Left lobe of liver (tissue), 2 donors: ENCODE results near the gene BCL6. TPM values are rescaled to one million over a fixed set of nuclear protein-coding genes. Genes with fewer than 3 reads are reported as not detected.

Source experiments
- ATAC-seq: fragments of 200-7000 bp; cut with Tn5 transposase; one replicate; pipeline ENCODE4 v1.9.1; 2020; ENCODE audit warnings: mild to moderate bottlenecking, moderate library complexity
- DNase-seq: peaks from one replicate; pipeline ENCODE4 v3.0.0-alpha.2; 2020; ENCODE audit warnings: low spot score
- total RNA-seq: library from RNA; stranded (reverse); gene quantifications from one replicate; pipeline ENCODE4 v1.2.1, GENCODE V29; 2021
- donor health status: DM: no; HTN: no; CAD: no; lungs with moderate emphysema.
- donor health status: DM: no; HTN: yes; CAD: no.

Gene BCL6
- total RNA-seq, 1 donor from 2014 or later = 30.8 TPM

DNA sequence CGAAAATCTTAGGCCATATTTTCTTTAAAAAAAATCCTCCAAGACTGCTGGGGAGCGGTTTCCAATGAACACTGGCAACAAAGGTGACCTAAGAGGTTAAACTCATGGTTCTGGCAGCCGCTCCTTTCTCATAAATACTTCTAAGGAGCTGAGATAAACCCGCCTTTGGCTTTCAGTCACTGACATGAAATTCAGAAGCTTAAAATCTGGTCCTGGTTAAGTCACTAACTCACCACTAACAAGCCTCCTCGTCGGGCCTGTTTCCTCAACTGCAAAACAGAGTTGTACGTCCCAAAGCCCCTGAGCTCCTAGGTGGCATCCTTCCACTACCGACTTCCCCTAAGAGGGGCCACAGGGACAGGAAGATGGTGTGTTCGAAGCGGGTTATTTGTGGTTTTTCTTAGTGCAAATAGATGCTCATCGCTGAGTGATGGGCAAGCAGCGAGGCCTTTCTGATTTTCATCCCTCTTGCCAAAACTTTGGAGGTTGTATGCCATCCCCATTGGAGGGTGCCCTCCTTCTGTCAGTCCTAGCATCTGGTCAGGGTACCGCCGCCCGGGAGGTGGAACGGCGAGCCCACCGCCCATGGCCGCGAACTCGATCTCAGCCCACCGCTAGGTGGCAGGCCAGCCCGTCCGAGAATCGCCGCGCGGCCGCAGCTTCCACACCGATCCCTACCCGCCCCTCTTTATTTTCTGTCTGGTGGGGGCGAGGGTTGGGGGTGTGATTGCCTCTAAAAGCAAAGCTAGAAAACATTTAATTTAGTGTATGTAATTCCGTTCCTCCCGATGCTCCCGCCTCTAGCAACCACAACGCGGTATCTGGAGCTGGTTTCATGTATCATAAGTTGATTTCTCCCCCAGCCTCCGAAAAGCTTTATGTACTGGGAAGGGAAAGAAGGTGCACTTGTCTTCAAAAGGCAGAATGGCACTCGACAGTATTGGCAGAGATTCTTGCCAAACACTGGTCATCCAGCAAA lies 4.6 kb downstream of the BCL6 start:
- DNase-seq (peak; percentile 79), ATAC-seq (peak; percentile 16)

DNA sequence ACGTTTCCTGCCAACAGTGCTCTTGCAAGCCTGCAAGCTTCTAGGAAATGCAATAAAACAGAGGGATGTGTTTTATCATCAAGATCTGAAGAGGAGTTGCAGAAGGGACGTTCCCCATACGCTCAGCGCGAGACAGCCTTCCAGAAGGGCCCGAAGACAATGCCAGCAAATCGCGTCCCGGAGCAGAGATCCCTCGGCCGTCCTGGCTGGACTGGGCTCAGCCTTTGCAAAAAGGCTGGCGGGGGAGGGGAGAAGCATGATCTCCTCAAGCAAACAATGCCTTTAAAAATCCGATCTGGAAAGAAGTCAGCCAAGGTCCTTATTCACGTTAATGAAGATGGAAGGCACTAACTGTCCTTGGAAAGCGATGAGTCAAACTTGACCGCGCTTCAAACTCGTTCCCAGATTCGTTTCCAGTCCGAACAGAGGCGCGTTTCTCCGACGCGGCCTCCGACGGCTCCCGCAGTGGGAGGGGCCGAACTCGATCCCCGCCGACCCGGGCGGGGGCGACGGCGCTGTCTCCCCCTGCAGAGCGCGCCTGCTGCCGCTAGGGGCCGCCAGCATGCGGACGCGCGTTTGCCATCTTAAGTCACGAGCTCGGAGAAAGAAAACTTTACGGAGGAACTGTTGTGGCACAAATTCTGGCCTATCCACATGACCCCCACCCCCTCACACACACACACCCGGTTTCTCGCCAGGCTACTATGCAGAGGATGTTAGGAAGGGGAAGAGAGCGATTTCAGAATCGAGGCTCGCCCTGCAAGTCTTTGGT lies 5.5 kb downstream of the BCL6 start:
- DNase-seq (peak; percentile 79), ATAC-seq (peak; percentile 24)

DNA sequence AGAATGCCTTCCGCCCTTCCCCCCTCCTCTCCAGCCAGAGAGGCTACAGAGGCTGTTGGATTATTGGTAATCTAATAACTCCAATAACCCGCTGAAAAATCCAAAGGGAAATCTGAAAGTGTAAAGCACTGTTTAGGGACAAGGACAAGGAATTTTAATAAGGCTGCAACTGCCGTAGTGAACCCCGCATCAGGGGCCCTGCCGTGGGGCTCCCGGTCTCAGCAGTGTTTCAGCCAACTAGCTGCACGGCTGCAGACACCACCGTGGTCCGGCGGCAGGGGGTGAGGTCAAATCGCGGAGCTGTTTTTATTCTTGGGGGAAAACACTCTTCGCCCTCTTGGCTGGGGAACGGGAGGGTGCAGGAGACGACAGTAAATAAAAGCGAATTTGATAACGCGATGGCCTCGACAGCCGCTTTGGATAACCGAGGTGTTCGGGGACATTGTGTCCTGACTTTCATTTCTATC lies 6.1 kb downstream of the BCL6 start:
- ATAC-seq (peak; percentile 4), DNase-seq (no peak)

DNA sequence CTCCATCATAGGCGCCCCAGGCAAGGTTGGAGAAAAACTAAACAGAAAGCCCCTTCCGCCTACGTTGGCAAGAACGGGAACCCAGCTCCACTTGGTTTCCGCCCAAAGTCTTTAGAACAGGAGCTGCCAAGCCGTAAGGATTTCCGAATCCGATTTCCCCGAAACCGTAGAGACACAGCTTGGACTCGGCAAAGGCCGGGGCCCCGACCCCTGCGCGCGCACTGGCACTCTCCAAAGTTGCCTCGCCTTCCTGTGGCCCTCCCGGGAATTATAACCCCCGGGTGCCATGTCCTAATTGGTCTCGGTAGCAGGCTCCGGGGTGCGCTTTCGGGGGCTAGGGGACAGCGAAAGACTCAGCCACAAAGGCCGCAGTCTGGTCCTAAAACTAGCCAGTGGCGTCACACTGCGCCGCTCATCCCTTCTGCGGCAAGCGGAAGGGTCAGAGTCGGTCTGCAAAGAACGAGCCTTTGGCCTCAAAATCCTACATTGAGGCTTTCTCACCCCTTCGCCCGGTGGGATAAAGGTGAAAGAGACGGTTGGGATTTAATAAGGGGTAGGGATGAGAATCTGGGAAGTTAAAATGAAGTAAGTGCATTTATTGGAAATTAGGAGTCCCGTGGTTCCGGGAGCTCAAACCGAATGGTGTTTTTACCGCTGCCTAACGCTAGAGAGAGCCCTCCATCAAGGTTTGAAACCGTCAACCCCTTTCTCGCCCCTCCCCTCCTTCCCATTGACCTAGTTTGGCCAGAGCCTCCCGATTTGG lies 6.8 kb downstream of the BCL6 start:
- ATAC-seq (peak; percentile 58), DNase-seq (peak; percentile 88)

DNA sequence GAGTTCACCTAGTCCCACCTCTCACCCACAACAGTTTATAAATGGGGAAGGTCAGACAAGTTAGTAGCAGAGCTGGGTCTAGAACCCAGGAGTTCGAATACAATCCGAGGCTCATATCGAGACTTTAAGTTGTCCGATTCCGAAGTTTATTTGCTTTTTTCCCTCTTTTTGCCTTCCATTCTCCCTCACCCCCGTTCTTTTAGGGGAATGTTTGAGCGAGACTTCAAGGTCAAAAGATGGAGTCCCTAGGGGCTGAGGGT lies 7.3 kb downstream of the BCL6 start:
- no peak for ATAC-seq
- DNase-seq = no peak

DNA sequence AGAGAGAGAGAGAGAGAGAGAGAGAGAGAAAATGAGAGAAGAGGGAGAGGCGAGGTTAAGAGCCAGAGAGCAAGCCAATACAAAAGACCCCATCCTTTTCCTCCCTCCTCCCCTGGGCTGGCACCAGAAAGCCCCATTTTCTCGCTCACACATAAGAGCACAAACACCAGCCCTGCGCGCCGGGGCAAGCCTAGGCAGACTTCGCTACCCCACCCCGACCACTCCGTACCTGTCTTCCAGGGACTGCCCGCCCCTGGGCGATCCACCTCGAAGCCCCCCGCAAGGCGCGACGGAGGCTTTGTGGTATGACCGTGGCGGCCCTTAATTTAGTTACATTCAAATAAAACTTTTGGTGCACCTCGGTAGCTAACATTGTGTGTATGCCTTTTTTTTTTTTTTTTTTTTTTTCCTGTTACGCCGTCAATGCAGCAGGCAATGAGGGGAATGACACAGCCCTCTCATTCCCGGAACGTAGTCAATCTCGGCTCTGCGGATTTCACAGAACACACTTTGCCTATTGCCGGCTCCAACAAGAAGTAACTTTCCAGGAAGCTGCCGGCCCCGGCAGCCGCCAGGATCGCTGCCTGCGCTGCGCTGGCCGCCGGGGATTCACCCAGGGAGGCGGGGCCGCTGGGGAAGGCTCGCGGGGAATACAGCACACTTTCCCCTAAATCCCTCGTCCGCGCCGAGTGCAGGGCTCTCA lies 7.7 kb downstream of the BCL6 start:
- DNase-seq (peak; percentile 83), ATAC-seq (peak; percentile 42)

DNA sequence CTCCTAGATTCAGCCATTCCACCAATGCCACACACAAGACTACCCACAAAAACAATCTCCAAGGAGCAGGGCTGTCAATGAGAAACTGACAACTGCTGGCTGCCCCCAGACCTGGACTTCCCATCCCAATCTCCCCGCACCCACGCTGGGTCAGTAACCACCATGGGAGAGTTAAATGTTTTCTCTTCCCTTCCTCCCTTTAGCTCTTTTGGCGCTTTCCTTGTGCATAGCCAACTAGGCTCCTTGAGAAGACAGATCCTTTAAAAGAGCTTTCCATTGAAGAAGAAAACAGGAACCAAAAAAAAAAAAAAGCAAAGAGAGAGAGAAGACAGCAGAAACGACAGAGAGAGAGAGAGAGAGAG lies 8.3 kb downstream of the BCL6 start:
- DNase-seq = peak; percentile 47
- ATAC-seq = no peak

DNA sequence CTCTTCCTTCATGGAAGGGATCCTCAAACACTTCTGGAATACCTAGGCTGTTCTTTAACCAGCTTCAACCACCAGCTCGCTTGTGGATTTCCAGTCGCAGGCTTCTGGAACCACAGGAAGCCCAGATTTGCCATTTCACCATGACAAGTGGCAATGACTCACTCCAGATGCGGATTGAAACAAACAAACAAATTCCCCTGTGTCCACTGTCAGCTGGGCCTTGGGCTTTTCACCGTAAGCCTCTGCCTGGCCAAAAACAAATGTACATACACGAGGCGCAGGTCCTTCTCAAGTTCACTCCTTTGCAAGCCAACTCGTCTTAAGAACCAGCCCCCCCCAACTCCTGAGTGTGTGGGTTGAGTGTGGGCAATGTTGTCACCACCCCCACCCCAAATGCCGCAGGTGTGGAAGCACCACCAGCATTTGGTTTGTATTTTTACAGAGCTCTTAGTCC lies 8.8 kb downstream of the BCL6 start:
- DNase-seq = peak; percentile 56
- ATAC-seq = peak; percentile 1

DNA sequence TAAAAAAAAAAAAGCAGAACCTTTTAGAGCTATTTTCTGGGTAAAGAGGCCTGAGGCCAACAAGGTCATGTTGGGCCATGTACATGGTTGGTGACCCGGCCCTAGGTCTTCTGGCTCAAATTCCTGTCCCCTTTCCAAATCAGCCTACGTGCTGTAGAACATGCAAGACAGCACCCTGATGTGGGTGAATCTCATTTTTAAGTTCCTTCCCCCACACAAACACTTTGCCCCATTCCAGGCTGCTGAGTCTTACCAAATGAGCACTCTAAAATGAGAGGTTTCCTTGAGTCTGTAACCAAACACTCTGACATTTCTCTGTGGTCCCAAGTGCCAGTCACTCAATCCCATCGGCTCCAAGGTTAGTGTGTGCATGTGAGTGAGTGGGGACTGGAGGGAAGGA lies 9.4 kb downstream of the BCL6 start:
- DNase-seq (peak; percentile 89), ATAC-seq (peak; percentile 46)

DNA sequence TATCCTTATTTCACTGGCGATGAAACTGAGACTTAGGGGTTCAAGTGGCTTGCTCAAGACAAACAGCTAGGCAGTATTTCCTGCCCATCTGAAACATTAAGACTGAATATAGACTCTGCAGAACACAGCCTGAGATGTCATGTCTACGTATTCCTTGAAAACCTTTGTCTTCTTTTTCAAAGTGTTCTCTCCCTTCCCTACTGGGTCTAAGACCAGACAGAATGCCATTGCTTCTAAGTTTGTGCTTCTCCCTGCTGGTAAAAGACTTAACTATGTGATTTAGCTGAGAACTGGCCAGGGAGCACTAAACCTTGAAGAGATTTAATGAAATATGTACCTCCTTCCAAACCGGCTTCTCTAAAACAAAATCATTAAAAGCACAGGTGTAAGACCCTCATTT lies 9.9 kb downstream of the BCL6 start:
- DNase-seq = no peak
- no peak for ATAC-seq

DNA sequence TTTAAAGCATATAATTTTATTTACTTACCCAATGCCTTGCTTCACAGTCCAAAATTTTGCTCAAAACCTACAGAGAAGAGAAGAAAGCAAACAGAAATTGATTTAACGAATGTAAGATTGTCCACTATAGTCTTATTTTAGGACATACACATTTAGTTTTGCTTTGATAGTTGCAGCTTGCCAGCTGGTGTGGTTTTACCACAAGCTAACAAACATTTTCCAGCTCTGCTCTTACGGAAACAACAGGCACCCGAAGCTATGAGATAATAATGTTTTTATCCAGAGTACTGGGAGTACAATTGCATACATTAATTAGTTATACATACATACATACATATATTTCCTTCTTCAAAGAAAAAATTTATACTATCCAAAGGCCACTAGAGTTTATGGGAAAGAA lies 10.4 kb downstream of the BCL6 start:
- ATAC-seq (no peak), DNase-seq (no peak)

DNA sequence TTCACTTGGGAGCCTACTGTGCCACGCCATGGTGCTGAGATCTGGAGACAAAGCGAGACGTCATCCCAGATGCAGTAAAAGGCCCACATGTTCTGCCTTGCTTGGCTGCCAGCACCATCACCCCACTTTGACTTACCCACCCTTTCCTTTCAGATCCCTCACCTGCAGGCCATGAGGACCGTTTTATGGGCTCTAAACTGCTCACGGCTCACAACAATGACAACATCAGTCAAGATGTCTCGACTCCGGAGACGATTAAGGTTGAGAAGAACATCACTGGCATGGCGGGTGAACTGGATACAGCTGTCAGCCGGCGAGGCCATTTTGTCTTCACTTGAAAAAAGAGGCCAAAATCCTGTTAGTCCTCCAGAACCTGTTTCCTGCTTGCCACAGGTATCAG lies 11.9 kb downstream of the BCL6 start:
- ATAC-seq = no peak
- no peak for DNase-seq

DNA sequence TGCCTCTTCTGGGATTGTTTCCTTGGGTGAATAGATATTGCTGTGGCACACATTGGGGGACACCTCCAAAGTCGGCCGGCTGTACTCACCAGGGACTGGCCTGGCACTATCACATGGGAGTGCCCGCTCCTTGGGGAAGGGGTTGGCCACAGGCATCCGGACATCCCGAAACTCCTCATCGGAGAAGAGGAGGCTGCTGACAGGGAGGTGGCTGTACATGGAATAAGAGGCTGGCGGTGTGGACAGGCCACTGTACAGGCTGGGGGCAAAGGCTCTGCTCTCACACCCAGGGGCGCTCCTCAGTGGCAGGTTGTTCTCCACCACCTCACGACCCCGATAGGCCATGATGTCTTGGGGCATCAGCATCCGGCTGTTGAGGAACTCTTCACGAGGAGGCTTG lies 15.7 kb downstream of the BCL6 start:
- ATAC-seq (peak; percentile 8), DNase-seq (peak; percentile 47)

DNA sequence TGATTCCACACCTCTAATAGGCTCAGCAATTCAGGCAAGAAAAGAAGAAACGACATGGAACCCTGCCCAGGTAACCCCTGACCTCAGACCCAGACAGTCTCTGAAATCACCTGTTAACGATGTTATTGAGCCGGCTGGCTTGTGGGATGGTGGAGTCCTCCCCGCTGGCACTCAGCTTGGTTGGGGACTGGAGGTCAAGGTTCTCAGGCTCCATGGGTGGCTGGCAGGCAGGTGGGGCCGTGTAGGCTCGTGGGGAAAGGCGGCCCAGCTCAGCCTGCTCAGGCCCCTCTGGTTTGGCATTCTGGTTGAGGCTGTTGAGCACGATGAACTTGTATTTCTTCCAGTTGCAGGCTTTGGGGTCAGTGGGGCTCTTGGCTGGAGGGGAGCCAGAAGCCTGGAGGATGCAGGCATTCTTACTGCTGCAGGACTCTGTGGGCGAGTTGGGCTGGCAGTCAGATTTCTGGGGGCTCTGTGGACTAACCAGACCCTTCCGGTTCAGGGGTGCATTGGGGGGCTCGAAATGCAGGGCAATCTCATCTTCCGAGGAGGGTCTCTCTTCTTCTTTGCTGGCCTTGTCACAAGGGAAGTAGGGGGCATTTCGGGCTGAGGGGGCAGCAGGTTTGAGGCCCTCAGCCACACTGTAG lies 16.2 kb downstream of the BCL6 start:
- ATAC-seq (peak; percentile 72), DNase-seq (peak; percentile 57)

DNA sequence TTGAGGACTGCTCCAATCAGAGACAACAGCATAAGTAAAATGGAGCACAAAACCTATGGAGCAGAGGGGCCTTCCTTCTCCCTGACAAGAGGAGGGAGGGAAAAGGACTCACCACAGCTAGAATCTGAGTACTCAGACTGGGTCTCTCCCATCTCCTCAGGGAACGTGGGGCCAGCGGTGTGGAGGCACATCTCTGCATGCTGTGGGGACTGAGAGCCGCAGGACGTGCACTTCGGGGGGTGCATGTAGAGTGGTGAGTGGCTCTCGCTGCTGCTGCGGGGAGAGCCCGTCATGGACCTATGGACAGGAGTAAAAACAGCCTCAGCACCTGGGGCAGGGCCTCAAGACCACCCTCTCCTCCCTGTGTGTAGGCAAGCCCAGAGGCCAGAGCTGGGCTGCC lies 17.0 kb downstream of the BCL6 start:
- DNase-seq (no peak), ATAC-seq (no peak)

DNA sequence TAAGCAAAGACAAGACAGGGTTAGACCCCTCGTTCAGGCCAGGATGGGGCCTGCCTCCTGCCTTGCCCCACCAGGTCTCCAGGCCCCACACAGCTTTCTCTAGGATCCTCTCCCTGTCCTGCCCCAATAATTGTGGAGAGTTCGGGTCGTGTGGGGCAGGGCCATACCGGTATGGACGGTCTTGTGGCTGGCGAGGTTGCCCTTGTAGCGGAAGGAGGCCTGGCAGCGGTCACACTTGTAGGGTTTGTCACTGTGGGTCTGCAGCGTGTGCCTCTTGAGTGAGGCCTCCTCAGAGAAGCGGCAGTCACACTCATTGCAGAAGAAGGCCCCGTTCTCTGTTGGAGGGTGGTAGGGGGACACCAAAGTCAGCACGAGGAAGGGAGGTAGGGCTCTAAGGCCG lies 18.7 kb downstream of the BCL6 start:
- ATAC-seq = no peak

DNA sequence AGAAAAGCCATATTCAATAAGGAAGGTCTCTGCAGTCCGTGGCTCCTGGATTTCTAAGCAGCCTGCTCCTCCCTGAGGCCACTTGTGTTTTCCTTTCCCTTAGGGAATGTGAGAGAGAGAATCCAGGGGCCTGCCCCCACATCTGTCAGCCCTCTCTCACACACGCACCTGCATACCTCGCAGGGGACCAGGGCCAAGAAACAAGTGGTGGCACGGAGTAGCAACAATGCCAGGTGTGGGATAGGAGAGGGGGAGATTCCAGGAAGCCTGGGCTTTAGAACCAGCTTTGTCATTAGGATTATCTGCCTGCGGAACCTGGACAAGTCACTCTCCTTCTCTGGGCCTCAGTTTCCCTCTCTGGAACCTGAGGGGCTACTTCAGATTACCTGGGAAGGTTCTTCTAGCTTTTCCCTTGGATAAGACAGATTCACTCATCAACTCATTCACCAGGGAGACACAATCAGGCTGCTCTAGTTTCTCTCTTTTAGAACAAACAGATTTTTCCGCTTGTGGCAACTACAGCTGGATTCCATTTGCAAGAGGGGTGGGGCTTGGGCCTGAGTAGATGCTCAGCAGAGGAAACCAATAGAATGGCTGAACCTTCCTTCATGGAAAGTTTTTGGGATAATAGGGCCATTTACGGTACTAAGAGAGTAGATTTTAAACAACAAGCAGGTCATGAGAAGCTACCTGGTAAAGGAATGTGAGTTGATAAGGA lies 19.5 kb downstream of the BCL6 start:
- DNase-seq (no peak), ATAC-seq (no peak)

More for the DNA sequence above, 18.7 kb downstream of the BCL6 start:
- DNase-seq = peak; percentile 33

DNA sequence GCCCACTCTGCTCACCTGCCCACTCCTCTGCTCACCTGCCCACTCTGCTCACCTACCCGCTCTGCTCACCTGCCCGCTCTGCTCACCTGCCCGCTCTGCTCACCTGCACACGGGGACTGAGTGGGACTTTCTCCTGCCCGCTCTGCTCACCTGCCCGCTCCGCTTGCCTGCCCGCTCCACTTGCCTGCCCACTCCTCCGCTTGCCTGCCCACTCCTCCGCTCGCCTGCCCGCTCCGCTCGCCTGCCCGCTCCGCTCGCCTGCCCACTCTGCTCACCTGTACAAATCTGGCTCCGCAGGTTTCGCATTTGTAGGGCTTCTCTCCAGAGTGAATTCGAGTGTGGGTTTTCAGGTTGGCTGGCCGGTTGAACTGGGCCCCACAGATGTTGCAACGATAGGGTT lies 20.0 kb downstream of the BCL6 start:
- no peak for DNase-seq
- no peak for ATAC-seq

DNA sequence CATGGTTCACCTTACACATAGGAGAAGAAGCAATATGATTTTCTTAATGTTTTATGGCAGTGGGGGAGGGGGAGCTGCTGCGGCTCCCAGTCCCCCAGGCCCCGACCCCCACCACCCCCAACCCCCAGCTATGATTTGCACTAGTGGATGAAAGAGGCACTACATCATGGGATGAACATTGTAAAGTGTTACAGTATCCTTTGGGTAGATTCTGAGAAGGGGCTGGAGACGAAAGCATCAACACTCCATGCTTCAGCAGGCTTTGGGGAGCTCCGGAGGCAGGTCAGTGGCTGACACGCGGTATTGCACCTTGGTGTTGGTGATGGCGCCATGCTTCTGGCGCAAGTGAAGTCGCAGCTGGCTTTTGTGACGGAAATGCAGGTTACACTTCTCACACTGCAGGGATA lies 23.1 kb downstream of the BCL6 start:
- DNase-seq (no peak), ATAC-seq (no peak)

DNA sequence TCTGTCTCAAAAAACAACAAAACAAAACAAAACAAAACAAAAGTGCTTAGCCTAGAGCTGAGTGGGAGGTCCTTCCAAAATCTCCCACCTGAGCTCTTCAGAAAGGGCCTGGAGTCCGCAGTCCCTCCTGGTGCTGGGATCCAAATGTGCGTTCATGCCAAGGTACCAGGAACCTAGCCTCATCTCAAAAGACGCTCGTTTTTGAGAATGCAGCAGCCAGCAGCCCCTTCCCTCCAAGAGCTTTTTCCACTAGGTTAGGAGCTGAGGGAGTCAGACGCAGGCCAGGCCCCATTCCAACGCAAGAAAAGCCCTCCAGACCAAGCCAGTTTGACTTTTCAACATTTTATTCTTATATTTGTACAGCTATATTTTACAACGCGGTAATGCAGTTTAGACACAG lies 24.2 kb downstream of the BCL6 start:
- DNase-seq (no peak), ATAC-seq (no peak)
